NCI-H1092 (cell line): Measurements from ENCODE around the gene CYBC1.
A peak's percentile ranks its signal among the peaks of the same experiment; 100 is the strongest.

Experiments used
- DNase-seq: peaks from one replicate; lab custom pipeline; 2025; lab: John Stamatoyannopoulos, UW

Gene CYBC1

DNA sequence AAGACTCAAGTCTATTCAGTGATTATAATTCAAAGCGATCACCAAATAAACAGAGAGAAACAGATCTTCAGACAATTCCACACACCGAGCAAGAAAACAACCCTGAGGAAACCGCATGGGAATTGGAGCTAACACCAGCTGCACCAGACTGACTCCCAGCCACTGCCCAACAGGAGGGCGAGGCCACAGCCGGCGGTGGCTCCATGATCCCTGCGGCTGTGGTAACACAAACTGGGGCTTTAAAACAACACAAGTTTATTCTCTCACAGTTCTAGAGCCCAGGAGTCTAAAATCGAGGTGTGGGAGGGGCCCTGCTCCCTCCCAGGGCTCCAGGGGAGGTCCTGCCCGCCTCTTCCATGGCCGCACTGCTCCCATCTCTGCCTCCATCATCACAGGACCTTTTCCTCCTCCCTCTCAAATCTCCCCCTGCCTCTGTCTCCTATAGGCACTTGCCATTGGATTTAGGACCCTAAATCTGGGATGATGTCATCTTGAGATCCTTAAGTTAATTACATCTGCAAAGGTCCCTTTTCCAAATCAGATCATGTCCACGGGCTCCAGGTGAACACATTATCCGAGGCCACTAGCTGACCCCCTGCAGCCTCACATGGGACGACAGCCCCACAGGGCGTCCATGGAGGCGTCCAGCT lies 42.1 kb downstream of the CYBC1 start:
- DNase-seq, result no peak

DNA sequence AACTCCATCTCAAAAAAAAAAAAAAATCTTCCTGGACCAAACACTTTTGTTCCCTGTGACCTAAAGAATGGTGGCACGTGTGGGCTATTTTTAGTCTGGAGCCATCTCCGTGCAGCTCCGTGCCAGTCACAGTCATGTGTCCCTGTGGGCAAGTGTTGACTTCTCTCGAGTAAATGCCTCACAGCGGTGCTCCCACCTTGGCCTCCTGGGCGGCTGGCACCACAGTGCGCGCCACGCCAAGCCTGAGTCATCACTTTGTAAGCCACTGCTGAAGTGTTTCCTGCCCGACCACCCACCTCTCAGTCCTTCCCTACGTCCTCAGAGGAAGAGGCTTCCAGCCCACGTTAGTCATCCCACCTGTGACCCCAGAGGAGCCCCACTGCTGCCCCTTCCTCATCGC lies 43.3 kb downstream of the CYBC1 start:
- DNase-seq, result no peak

GRCh38 chr17:82406131-82406671 lies 44.4 kb downstream of the CYBC1 start:
- no peak for DNase-seq

DNA sequence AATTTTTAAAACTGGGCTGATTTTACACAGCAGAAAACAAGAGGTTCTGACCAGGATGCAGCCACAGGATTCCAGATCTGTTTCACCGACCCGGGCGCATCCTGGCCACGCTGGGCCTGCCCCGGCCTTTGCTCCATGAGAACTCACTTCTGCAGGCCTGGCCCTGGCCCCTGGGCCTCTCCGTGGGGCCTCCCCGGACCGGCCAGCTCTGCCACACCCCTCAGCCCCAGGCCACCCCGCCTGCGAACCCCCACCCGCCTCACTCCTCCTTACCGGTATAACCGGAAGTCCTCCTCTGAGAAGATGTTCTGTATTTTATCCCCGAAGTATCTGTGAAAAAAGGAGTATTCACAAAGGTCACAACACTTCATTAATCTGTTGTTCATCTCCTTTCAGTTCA lies 45.5 kb downstream of the CYBC1 start:
- DNase-seq, result no peak

DNA sequence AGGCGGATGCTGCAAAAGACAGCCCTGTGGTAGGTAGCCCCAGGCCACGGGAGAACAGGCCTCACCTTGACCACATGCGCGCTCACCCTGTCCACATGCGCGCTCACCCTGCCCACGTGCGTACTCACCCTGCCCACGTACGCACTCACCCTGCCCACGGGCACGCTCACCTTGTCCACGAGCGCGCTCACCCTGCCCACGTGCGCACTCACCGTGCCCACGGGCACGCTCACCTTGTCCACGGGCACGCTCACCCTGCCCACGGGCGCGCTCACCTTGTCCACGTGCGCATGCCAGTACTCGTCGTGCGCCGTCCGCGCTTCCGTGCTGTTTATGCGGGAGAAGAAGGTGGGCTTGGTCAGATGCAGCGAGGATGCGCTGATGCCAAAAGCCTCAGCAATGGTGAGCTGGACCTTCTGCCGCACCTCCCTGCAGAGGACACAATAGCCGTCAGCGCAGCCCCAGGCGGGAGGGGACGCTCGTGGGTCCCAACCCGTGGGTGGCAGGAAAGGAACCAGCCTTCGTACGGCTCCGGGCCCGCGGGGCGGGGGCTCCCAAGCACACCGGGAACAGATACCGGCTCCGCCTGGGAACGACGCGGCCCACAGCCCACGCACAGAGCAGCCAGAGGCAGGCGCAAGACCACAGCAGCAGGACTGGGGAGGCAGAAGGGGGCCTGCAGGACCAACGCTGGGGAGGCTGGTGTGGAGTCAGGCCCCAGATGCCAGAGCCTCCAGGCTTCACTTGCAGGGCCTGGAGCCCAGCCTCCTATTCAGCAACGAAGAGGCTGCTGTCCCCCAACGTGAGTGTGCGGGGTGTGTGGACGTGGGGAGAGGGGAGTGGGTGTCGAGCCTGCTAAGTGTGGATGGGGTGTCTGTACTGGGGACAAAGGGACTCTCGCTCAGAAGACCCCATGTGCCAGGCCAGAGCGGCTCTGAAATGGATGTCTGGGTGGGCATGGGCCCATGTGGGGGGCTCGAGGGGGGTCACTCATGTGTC lies 46.6 kb downstream of the CYBC1 start:
- no peak for DNase-seq

GRCh38 chr17:82402865-82403264 lies 47.7 kb downstream of the CYBC1 start:
- DNase-seq, result no peak

GRCh38 chr17:82400830-82401229 lies 49.7 kb downstream of the CYBC1 start:
- DNase-seq, result no peak

GRCh38 chr17:82400206-82400605 lies 50.3 kb downstream of the CYBC1 start:
- no peak for DNase-seq

DNA sequence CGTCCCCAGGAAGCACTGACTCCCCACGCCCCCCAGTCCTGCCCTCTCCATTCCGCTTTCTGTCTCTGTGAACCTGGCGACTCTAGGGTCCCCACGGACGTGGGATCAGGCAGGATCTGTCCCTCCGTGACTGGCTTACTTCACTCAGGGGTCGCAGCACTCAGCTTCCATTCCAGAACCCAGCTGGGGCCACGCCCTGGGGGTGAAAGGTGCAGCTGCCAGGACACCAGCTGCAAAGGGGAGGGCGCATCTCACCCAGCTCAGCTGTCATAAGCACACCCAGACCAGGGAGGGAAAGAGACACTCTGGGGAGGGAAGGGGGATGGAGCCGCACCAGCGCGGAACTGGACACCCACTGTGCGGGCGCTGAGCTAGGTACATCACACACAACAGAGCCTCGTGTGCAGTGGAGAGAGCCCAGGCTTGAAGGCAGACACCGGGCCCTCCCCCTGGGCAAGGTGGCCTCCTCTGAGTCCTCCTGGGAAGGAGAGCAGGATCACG lies 50.9 kb downstream of the CYBC1 start:
- peak; percentile 34 for DNase-seq

DNA sequence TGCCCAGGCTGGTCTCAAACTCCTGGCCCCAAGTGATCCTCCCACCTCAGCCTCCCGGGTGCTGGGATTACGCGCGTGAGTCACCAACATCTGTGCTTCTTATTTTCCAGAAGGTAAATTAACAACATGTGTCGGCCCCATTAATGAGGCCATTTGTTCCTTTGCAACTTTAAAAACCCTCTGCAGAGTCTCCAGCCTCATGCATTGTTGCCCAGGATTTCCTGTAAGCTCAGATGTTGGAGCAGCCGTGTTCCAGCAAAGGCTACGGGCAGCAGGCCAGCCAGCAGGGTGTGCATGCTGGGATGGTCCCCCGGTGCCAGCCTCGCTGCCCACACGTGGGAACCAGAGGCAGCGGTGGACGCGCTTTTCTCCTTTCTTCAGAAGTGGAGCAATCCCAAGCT lies 51.5 kb downstream of the CYBC1 start:
- DNase-seq, result peak; percentile 19

- DNase-seq, result no peak
Observed at GRCh38 chr17:82397449-82398335, 52.9 kb downstream of the CYBC1 start.

GRCh38 chr17:82396601-82397435 lies 53.7 kb downstream of the CYBC1 start:
- no peak for DNase-seq

DNA sequence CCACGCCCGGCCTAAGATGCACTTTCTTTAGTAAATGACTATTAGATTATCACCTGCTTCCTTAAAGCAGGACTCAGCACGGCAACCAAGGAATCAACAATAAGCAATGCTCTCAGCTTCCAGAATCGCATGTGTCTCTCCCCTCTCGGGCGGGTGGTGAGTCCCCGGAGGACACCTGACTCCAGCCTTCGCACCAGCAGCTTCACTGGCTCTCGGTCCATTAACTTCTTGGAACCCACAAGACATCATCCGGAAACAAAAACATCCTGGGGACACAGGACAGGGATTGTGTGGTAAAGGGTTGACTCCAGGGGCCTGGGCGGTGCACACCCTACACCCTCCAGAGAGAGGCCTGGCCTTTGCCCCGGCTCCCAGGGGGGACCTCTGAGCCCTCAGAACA lies 56.3 kb downstream of the CYBC1 start:
- DNase-seq, result no peak

- no peak for DNase-seq
Observed at GRCh38 chr17:82392941-82393340, 57.6 kb downstream of the CYBC1 start.
